ENCODE results near the gene FOXRED1. TPM values are rescaled to one million over a fixed set of nuclear protein-coding genes. Genes with fewer than 3 reads are reported as not detected.
"Not testable (repeated sequence)": the region's sequence is repeated elsewhere in the genome, so short reads cannot be mapped to it uniquely, and the experiment has no call there.

The FOXRED1 gene
- total RNA-seq (2014; rRNA removed; shearing (Covaris generic)): 17.3 and 18.6 TPM in 2 replicates

- peak; percentile 99 for DNase-seq (ENCODE audit: low read depth)
Observed at GRCh38 chr11:126268708-126269579, at the start of gene FOXRED1, which contains the start of gene SRPRA. FOXRED1 (plus strand) TSS chr11:126269154; CDS start chr11:126269207, 53 bp downstream. SRPRA (minus strand) TSS chr11:126268895; CDS start chr11:126268804, 91 bp downstream.

- no peak for DNase-seq (ENCODE audit: low read depth)
Observed at GRCh38 chr11:126219547-126219946, 49.4 kb upstream of the FOXRED1 start.

- DNase-seq (ENCODE audit: low read depth): no peak
Observed at GRCh38 chr11:126224647-126225294, 44.2 kb upstream of the FOXRED1 start.

- no peak for DNase-seq (ENCODE audit: low read depth)
Observed at GRCh38 chr11:126225295-126225665, 43.7 kb upstream of the FOXRED1 start.

GRCh38 chr11:126226334-126227084 lies 42.4 kb upstream of the FOXRED1 start:
- DNase-seq (ENCODE audit: low read depth): no peak

GRCh38 chr11:126229858-126230540 lies 39.0 kb upstream of the FOXRED1 start:
- peak; percentile 39 for DNase-seq (ENCODE audit: low read depth)

GRCh38 chr11:126231725-126232459 lies 37.1 kb upstream of the FOXRED1 start:
- peak; percentile 13 for DNase-seq (ENCODE audit: low read depth)

- no peak for DNase-seq (ENCODE audit: low read depth)
Observed at GRCh38 chr11:126232683-126233082, 36.3 kb upstream of the FOXRED1 start.

GRCh38 chr11:126233391-126233790 lies 35.6 kb upstream of the FOXRED1 start:
- DNase-seq (ENCODE audit: low read depth): no peak

GRCh38 chr11:126246636-126247035 lies 22.3 kb upstream of the FOXRED1 start:
- no peak for DNase-seq (ENCODE audit: low read depth)

GRCh38 chr11:126253265-126253664 lies 15.7 kb upstream of the FOXRED1 start:
- no peak for DNase-seq (ENCODE audit: low read depth)

GRCh38 chr11:126254819-126255218 lies 14.1 kb upstream of the FOXRED1 start:
- DNase-seq (ENCODE audit: low read depth): no peak

GRCh38 chr11:126255507-126255906 lies 13.4 kb upstream of the FOXRED1 start:
- not testable (repeated sequence) for DNase-seq (ENCODE audit: low read depth)

- DNase-seq (ENCODE audit: low read depth): no peak
Observed at GRCh38 chr11:126256216-126256615, 12.7 kb upstream of the FOXRED1 start.

- DNase-seq (ENCODE audit: low read depth): no peak
Observed at GRCh38 chr11:126257144-126257543, 11.8 kb upstream of the FOXRED1 start.

GRCh38 chr11:126257764-126258163 lies 11.2 kb upstream of the FOXRED1 start:
- DNase-seq (ENCODE audit: low read depth): peak; percentile 68

- DNase-seq (ENCODE audit: low read depth): no peak
Observed at GRCh38 chr11:126262216-126262615, 6.7 kb upstream of the FOXRED1 start.

GRCh38 chr11:126263489-126263888 lies 5.5 kb upstream of the FOXRED1 start:
- no peak for DNase-seq (ENCODE audit: low read depth)

GRCh38 chr11:126265811-126266210 lies 3.1 kb upstream of the FOXRED1 start:
- DNase-seq (ENCODE audit: low read depth): peak; percentile 13

- DNase-seq (ENCODE audit: low read depth): no peak
Observed at GRCh38 chr11:126267650-126268049, 1.3 kb upstream of the FOXRED1 start.

- DNase-seq (ENCODE audit: low read depth): no peak
Observed at GRCh38 chr11:126268361-126268707, 620 bp upstream of the FOXRED1 start.

Data from RPMI7951 (cell line).